ENCODE measurements around the gene HEG1. TPM values are rescaled to one million over a fixed set of nuclear protein-coding genes. Genes with fewer than 3 reads are reported as not detected.

The HEG1 gene
- total and polyA plus RNA-seq, 11 donors, result 23.7 to 211 (median 111) TPM

DNA sequence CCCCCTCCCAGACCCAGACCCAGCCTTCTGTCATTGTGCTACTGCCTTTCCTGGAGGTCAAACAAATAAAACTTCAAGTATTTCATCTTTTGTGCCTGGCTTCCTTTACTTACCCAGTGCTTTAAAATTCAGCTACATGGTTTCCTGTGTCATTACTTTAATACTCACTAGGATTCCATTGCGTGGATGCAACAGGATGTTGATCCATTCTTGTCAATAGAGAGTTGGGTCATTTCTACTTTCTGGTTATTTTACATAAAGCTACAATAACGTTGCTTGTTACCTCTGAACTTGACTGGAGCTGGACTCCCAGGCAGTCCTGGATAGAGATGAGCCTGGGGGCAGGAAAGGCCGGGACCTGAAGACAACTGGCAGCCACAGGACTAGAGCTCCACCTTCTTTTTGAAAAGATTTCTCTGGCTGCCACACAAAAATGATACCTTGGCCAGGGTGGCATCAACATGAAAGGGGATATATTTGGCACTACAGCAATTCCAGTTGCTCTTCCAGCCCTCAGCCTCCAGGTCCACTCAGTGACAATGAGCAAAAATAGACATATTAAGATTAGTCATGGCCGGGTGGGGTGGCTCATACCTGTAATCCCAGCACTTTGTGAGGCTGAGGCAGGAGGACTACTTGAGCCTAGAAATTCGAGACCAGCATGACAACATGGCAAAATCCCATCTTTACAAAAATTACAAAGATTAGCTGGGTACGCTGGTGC lies 23.3 kb upstream of the HEG1 start:
- Histone ChIP-seq H3K4me1 (peaks cover 0 to 6% (median 0%) of the 10 kb centered on the region in 12 donors), H3K27ac (no peak overlapping the region), H3K27me3 (no peaks in the 10 kb centered on the region), H3K9me3 (no peaks in the 10 kb centered on the region), H3K36me3 (no peaks in the 10 kb centered on the region), H3K4me3 (no peak overlapping the region)
- TF ChIP-seq POLR2A (IDR thresholded peaks at IDR 0.05) (no peak), CTCF (IDR thresholded peaks at IDR 0.05) (no peak)
- DNase-seq (no peak), ATAC-seq (no peak)
- intact Hi-C loops (cut with DNase I), result no loop called here
- WGBS, 4 donors, result 72 to 77% (median 76%) methylated on average over 6 of the region's 6 CpGs

- Histone ChIP-seq H3K4me3 (no peak overlapping the region), H3K27ac (no peak overlapping the region), H3K4me1 (peaks cover 0 to 7% (median 0%) of the 10 kb centered on the region in 12 donors), H3K27me3 (no peaks in the 10 kb centered on the region), H3K36me3 (no peaks in the 10 kb centered on the region), H3K9me3 (no peaks in the 10 kb centered on the region)
- 90 to 100% (median 95%) methylated on average over 3 of the region's 3 CpGs for WGBS, 4 donors
- ATAC-seq (no peak), DNase-seq (no peak)
- intact Hi-C loops (cut with DNase I), result no loop called here
- TF ChIP-seq POLR2A (IDR thresholded peaks at IDR 0.05) (no peak), CTCF (IDR thresholded peaks at IDR 0.05) (no peak)
Measured at GRCh38 chr3:125077864-125078263, 22.1 kb upstream of the HEG1 start.

GRCh38 chr3:125076464-125076863 lies 20.7 kb upstream of the HEG1 start:
- TF ChIP-seq CTCF (IDR thresholded peaks at IDR 0.05), result no peak
- no peak for TF ChIP-seq POLR2A (IDR thresholded peaks at IDR 0.05)
- intact Hi-C loops (cut with DNase I), result no loop called here

DNA sequence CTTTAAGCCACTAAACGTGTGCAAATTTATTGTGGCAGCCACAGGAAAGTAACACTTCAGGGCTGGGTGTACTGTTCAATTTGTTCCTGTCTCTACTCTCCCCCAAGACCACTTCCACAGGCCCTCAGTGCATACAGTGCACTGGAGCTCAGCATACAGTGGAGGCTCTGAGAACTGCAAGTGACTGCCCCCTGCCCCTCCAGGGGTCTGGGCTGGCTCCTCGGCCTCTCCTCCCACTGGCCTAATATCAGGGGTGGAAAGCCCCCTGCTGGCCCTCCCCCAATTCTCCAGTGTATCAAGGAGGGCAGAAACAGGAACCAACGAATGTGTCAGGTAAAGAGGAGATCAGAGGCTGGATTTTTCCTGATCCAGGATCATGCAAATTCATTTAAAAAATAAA lies 19.9 kb upstream of the HEG1 start:
- Histone ChIP-seq H3K4me1 (peaks cover 0 to 12% (median 0%) of the 10 kb centered on the region in 12 donors), H3K9me3 (no peaks in the 10 kb centered on the region), H3K4me3 (no peak overlapping the region), H3K36me3 (no peaks in the 10 kb centered on the region), H3K27ac (no peak overlapping the region), H3K27me3 (no peaks in the 10 kb centered on the region)
- WGBS, 4 donors, result 75 to 84% (median 79%) methylated on average over 3 of the region's 3 CpGs
- DNase-seq (no peak), ATAC-seq (no peak)
- intact Hi-C loops (cut with DNase I), result no loop called here
- TF ChIP-seq POLR2A (IDR thresholded peaks at IDR 0.05) (no peak), CTCF (IDR thresholded peaks at IDR 0.05) (no peak)

More at GRCh38 chr3:125076464-125076863, 20.7 kb upstream of the HEG1 start:
- no peak overlapping the region for H3K4me3 ChIP-seq
- peaks cover 0 to 12% (median 0%) of the 10 kb centered on the region in 12 donors for H3K4me1 ChIP-seq
- no peak overlapping the region for H3K27ac ChIP-seq
- H3K27me3 ChIP-seq, result no peaks in the 10 kb centered on the region
- no peaks in the 10 kb centered on the region for H3K36me3 ChIP-seq
- 75 to 86% (median 82%) methylated on average over 1 of the region's 1 CpG for WGBS, 4 donors
- no peak for DNase-seq
- no peak for ATAC-seq
- H3K9me3 ChIP-seq, result no peaks in the 10 kb centered on the region

All from heart left ventricle (tissue), 16 donors.